ENCODE data around the gene MYO1E. TPM values are rescaled to one million over a fixed set of nuclear protein-coding genes. Genes with fewer than 3 reads are reported as not detected.

MYO1E gene
- total RNA-seq, 1 experiment from 2014 or later = 117 TPM

GRCh38 chr15:59236394-59236793 lies 136.3 kb downstream of the MYO1E start:
- no peak for DNase-seq (ENCODE audit: low read depth)

GRCh38 chr15:59232476-59232875 lies 140.2 kb downstream of the MYO1E start:
- DNase-seq (ENCODE audit: low read depth) = peak; percentile 85

- no peak for DNase-seq (ENCODE audit: low read depth)
Measured at GRCh38 chr15:59230531-59231055, 142.1 kb downstream of the MYO1E start.

DNA sequence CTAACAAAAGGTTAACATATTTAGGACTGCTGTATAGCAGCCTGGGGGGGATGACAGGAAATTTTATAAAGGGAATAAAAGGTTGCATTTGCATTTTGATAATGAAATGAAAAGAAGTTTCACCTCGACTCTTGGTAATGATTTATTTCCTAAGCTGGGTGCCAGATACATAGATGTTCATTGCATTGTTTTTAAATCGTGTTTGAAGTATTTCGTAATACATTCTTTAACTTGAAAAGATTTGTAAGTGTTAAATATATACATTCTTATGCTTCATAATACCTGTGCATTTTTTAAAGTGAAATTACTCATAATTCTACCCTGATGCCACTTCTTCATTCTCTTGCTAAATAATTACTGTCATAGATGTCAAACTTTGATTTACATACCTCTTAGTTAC lies 143.2 kb downstream of the MYO1E start:
- DNase-seq (ENCODE audit: low read depth) = no peak

- no peak for DNase-seq (ENCODE audit: low read depth)
Measured at GRCh38 chr15:59229015-59229414, 143.7 kb downstream of the MYO1E start.

DNA sequence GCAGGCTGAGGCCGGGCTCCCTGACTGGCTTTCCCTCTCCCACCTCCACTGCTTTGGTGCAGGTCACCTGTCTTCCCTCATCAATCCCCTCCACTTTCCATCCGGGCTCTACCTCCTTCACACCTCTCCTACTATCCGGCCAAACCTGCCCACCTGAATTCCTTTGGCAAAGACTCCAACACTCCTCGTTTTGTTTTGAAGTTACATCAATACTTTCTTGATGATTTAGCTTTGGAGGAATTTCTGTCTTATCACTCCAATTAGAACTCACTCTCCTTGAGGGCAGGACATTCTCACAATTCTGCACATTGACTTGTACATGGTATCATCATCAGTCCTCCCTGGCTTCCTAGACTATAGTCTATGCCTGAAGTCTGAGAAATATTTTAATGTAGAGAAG lies 145.7 kb downstream of the MYO1E start:
- DNase-seq (ENCODE audit: low read depth) = no peak

- DNase-seq (ENCODE audit: low read depth) = peak; percentile 48
Measured at GRCh38 chr15:59224474-59224873, 148.2 kb downstream of the MYO1E start.

GRCh38 chr15:59223736-59224135 lies 148.9 kb downstream of the MYO1E start:
- peak; percentile 89 for DNase-seq (ENCODE audit: low read depth)

GRCh38 chr15:59222906-59223550 lies 149.6 kb downstream of the MYO1E start:
- DNase-seq (ENCODE audit: low read depth) = no peak

DNA sequence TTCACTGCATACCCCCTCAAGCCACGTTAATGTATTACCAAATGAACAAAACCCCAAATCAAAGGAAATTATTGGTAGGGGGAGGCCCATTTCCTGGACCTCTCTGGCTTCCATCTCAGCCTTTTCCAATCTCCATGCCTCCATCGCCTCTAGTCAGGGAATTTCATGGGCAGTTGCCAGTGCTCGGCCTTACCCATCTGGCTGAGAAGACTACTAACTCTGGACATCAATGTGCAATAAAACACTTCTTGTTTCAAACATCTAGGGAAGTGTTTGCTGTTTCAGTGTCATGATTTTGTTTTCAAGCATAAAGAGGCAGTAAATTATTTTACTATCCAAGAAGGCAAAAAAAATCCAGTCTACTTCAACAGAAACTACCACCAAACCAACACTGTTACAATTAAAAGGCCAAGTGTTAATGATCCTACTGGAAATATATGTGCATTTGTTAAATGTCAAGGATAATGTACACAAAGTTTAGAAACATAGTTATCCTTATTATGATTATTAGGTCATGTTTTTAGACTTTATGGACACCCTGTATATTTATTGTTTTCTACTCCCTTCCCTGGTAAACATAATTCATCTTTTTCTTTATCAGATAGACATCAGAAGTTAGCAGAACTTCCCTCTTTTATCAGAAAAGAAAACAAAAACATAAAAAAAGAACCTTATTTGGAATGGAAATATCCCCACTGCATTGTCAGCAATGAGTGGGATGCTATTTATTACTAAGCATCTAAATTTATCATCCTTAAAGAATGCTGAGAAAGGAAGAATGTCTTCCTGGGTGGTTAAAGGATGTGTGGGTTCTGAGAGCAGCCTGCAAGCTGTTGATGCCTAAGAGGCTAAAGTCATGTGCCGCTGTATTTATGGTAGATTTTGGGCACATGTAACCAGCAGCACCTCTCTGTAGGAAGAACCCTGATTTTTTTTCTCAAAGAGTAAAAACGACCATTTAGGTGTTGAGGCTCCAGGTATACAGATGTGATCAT lies 150.9 kb downstream of the MYO1E start:
- DNase-seq (ENCODE audit: low read depth) = peak; percentile 90

GRCh38 chr15:59218710-59219109 lies 154.0 kb downstream of the MYO1E start:
- no peak for DNase-seq (ENCODE audit: low read depth)

- no peak for DNase-seq (ENCODE audit: low read depth)
Measured at GRCh38 chr15:59217876-59218498, 154.7 kb downstream of the MYO1E start.

DNA sequence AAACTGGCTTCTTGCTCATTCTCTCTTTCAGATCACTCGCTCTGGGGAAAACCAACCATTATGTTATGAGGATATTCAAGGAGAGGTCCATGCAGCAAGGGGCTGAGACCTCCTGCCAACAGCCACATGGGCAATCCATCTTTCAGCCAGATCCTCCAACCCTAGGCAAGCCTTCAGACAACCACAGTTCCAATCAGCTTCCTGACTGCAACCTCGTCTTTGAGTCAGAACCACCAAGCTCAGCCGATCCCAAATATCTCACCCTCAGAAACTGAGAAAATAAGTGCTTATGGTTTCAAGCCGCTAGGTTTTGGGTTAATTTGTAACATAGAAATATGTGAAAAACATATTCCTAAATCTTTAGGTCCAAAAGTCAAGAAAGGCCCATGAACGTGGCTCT lies 155.8 kb downstream of the MYO1E start:
- no peak for DNase-seq (ENCODE audit: low read depth)

- no peak for DNase-seq (ENCODE audit: low read depth)
Measured at GRCh38 chr15:59210186-59210585, 162.5 kb downstream of the MYO1E start.

DNA sequence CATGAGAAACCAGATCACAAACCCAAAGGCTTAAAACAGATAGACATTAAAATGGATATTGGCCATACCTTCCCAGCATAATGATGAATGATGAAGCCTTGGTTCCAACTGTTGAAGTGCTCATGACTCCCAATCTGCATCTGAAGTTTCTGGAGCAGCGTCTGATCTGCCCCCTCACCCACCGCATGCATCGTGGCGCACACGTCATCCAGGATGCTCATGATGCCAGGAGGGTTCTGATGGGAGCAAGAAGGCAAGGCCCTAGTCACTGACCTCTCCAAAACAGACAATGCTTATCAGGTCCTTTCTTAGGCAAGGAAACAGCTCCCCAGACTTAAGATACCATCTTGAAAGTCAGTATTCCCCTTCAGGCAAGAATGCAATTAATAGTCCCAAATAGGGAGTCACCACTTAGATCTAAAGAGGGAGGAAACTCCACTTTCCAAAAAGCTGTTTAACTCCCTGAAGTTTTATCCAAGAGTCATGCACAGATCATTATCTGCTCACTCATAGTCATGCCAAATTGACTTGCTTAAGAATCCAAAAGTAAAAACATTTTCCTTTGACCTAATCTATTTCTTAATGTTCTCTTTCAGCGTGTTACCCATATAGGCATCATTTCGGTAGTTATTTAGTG lies 163.9 kb downstream of the MYO1E start:
- DNase-seq (ENCODE audit: low read depth) = no peak

DNA sequence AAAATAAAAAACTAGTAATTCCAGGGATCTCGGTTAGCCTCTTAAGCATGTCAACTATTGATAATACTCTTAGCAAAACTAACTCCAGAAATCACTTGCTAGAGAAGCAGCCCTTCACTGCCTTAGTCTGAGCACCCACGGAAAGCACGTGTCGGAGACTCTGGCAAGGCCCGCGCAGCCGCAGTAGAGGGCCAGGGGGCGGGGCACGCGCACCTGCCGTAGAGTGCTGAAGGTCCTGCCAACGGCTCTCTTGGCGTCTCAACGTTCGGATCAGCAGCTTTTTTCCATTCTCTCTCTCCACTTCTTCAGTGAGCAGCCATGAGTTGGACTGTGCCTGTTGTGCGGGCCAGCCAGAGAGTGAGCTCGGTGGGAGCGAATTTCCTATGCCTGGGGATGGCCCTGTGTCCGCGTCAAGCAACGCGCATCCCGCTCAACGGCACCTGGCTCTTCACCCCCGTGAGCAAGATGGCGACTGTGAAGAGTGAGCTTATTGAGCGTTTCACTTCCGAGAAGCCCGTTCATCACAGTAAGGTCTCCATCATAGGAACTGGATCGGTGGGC lies 166.0 kb downstream of the MYO1E start, which contains the start of gene LDHAL6B:
Gene LDHAL6B (plus strand): TSS at position 221 of the 561 bp plus-strand sequence. CDS start 98 bp downstream, at position 319.
- no peak for DNase-seq (ENCODE audit: low read depth)

DNA sequence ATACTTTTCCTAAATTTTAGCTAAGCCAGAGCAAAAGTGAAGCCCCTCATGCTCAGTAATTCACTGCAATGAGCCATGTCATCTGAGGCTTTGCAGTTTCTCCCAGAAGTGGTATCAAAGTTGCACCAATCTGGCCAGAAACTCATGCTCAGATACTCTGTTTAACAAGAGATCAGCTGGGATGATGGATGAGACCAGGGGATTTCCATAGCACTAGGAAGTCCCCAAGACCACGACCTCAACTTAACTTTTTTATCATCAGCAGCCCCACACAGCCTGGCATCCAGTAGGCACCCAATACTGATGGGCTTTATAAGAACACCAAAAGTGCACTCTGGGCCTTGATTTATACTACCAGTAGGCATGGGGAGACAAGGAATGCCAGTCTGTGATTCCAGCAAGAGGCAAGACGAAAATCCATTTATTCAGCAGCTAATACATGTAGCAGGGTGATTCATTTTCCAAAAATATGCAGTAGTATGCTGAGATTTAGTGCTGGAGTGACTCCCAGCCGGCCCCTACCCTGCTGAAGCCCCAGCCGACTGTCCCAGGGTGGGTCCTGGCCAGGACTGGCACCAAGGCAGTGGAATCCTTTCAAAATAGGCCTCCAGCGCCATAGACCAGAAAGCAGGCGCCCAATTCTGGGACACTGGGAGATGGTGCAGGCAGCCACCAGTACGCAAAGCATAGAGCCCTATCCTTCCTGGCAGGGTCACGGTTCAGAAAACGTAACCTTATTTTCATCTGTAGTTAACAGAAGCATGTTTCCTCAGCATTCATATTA lies 166.6 kb downstream of the MYO1E start:
- no peak for DNase-seq (ENCODE audit: low read depth)

- DNase-seq (ENCODE audit: low read depth) = no peak
Measured at GRCh38 chr15:59203657-59204056, 169.0 kb downstream of the MYO1E start.

- no peak for DNase-seq (ENCODE audit: low read depth)
Measured at GRCh38 chr15:59203008-59203407, 169.7 kb downstream of the MYO1E start.

GRCh38 chr15:59200560-59200959 lies 172.1 kb downstream of the MYO1E start:
- no peak for DNase-seq (ENCODE audit: low read depth)
